Putamen (tissue), 1 donor: Measurements from ENCODE around the gene SPEM2.

Experiments used
- DNase-seq: peaks from one replicate; pipeline ENCODE4 v3.0.0-alpha.2; 2016; ENCODE audit warnings: low spot score

SPEM2 gene

DNA sequence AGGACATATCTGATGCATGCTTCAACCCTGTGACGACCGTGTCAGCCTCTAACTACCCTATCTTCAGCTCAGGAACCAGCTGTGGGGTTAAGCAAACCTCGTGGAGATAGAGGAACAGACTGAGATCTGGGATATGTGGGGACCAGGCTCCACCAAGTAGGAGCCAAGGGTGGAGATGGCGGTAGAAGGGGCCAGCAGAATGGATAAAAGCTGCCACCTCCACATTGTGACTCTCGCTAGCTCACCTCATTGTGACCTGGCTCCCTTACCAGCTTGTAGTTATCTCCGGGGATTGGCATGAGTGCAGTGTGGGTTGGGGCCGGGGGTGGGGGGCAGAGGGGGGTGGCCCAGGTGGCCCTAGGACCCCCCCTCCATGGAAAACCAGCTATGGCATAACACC is at the start of gene SPEM2:
TSS of gene SPEM2 (plus strand) at position 301 of the 400 bp plus-strand sequence. CDS start at position 374, 73 bp downstream.
- no peak for DNase-seq

DNA sequence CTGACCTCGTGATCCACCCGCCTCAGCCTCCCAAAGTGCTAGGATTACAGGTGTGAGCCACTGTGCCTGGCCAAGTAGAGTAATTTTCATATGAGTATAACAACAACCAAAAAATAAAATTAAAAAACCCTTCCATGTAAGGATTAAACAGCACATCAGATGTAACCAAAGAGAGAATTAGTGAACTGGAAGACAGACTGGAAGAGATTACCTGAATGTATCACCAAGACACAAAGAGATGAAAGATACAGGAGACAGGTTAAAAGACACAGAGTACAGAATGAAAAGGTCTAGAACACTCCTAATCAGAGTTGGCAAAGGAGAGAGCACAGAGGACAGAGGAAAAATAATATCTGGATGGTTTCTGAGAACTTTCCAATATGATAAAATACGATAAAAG is 46.3 kb upstream of the SPEM2 start:
- no peak for DNase-seq

DNA sequence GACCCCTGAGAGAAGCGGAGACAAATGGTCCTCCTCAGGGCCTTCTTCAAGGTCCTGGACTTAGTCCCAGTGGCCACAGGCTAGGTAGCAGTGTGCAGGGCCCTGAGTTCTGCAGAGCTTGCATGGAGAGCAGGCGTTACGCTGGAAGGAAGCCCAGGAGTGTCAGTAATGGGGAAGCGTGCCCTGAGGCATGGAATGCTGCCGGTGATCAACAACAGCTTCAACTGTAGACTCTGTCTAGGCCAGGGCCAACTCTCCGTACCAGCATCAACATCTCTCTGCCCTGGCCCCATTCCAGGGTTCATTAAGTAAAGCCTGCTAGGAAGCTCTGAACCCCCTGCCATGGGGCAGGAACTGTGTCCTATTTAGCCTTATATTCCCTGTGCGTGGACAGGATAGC is 45.1 kb upstream of the SPEM2 start:
- DNase-seq = no peak

DNA sequence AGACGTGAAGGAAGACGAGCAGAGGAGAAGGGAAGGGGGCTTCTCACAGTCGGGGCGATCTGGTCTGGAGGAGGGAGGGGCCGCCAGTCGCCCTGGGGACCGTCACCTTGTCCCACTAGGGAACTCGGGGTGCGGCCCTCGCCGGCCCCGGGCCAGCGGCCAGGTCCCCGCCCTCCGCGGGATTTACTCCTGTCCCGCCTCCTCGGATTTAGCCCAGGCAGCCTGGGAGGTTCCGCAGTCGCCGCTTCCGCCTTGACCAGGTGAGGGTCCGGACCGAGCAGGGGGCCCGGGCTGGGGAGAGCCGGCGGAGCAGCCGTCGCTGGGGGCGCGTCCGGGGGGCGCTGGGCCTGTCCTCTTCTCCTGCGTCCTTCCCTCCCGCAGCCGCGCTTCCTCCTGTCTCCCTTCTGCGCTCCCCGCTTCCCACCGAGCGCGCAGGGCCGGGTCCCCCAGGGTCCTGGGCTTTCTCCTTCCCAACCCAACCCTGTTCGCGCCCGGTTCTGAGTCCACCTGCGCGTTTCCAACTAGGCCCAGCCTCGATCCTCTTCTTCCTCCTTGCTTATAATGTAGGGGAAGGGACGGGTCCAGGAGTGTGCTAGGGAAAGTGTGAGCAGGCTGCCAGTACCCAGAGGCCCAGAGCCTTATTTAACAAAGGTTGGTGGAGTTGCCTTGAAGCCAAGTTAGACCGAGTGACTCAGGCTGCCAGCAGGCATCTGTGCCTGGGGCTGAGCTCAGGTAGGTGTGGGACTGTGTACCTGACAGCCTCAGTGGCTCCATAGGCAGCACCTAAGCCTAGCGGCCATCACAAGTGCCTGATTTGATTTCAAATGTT is 44.3 kb upstream of the SPEM2 start, which contains the start of gene TNK1:
TSS of gene TNK1 (plus strand) at position 235 of the 829 bp plus-strand sequence. CDS start 1,838 bp downstream, outside the sequence.
- DNase-seq = no peak

DNA sequence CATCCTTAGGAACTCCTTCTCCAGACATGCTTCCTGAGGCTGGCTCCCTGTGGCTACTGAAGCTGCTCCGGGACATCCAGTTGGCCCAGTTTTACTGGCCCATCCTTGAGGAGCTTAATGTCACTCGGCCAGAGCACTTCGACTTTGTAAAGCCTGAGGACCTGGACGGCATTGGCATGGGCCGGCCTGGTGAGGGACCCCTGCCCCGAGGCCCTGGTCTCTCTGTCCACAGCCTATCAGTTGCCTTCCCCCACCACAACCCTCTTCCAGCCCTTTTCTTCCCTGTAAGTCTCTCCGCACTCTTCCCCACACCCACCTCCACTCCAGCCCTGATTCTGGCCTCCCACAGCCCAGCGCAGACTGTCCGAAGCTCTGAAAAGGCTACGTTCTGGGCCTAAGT is 42.5 kb upstream of the SPEM2 start:
- no peak for DNase-seq

DNA sequence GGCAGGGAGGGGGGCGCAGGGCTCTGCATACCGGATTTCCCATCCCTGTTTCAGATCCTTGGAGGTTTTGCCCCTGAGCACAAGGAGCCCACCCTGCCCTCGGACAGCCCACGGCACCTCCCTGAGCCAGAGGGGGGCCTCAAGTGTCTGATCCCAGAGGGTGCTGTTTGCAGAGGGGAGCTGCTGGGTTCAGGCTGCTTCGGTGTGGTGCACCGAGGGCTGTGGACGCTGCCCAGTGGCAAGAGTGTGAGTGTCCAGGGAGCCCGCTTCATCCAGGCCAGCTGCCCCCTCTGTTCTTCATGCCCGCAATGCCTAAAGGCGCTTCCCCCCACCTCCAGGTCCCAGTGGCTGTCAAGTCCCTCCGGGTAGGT is 42.1 kb upstream of the SPEM2 start:
- no peak for DNase-seq

DNA sequence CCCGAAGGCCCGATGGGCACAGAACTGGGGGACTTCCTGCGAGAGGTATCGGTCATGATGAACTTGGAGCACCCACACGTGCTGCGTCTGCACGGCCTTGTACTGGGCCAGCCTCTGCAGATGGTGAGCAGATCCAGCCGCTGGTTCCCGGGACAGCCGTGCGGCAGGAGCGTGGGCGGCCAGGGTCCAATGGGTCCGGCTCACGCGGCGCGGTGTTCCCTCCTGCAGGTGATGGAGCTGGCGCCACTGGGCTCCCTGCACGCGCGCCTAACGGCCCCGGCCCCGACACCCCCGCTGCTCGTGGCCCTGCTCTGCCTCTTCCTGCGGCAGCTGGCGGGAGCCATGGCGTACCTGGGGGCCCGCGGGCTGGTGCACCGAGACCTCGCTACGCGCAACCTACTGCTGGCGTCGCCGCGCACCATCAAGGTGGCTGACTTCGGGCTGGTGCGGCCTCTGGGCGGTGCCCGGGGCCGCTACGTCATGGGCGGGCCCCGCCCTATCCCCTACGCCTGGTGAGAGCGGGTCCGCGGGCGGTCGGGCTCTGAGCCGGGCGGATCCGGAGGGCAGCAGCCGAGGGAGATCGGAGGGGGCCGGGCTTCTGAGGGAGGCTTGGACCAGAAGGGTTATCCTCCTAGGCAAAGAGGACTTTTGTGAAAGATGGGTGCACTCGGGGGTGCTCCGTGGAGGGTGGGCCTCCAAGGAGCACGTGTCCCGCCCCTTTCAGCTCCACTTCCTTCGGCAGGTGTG is 41.5 kb upstream of the SPEM2 start:
- DNase-seq = peak; percentile 56

DNA sequence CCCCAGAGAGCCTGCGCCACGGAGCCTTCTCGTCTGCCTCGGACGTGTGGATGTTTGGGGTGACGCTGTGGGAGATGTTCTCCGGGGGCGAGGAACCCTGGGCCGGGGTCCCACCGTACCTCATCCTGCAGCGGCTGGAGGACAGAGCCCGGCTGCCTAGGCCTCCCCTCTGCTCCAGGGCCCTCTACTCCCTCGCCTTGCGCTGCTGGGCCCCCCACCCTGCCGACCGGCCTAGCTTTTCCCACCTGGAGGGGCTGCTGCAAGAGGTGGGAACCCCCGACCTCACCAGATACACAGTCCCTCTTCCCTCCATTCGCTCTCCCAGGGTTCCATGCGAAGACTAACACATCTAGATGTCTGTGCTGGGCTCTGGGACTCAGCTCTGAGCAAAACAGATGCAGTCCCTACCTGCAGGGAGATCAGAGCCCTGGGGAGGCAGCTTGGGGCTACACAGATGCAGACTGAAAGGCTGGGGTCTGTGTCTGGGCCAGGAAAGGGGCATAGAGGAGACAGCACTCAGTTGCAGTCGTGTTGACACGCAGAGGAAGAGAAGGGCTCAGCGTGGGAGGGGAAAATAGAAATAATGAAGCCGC is 40.8 kb upstream of the SPEM2 start:
- DNase-seq = no peak

DNA sequence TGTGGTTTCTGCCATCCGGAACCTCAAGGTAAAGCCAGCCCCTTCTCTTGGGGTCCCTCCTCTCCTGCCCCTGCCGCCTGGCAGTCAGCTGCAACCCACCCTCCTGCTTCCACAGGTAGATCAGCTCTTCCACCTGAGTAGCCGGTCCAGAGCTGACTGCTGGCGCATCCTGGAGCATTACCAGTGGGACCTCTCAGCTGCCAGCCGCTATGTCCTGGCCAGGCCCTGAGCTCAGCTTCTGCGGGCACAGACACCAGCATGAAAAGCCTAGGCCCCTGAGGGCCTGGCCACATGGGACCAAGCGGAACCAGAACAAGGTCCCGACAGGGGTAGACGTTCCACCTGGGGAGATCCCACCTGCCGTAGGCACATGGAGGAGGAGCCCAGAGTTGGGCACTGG is 36.6 kb upstream of the SPEM2 start:
- no peak for DNase-seq

DNA sequence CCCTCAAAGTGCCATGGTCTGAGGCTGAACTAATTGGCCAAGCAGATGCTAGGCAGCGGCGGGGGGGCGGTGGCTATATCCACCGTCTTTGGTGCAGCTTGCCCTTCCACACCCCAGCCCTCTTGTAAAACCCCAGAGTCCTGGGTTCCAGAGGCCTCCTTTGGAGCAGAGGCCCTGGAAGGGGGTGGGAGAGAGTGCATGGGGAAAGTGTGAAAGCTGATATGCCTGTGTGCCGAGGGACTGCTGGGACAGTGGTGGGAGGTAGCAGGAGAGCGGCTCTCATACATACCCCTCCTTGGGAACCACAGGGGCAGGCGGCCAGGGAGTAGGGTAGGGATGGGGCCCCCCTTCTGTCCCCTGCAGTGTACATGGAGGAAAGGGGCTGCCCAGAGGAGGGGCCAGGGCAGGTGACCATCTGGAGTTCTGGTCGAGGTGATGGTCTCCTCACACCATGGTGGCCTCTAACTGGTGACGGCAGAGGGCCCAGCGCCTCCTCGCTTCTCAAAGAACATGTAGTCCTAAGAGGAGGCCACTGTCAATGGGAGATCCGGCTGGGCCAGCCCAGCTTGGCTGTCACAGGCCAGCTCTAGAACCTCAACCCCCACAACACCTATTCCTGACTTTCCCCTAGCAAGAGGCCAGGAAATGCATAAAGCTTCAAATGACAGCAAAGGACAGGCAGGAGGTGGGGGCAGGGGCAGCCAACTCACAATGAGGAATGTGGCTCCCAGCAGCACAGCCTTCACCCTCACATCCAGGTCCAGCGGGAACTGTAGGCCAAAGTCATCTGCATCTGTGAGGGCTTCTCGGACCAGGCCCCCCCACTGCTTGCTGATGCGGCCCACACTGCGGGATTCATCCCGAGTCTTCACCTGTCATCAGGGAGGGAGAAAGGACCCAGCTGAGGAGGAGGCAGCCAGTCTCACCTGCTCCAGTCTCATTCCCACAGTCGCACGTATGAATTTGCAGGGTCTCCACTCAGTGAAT is 35.2 kb upstream of the SPEM2 start:
- no peak for DNase-seq

DNA sequence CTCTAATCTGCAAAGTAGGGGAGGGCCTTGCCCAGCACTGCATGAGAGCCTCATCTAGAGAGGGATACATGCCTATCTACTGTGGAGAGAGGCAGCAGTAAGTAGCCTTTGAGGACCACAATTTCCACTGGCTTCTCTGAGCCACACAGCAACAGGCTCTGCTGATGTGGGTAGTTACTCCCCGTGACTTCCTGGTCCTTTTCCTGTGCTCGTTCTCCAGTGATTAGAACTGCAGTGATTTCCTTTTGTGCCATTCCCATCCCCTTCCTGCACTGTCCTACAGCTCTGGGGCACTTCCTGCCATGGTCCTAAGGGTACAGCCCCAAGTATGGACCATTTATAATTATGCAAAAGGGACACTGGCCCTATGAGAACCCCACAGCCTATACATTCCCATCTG is 34.1 kb upstream of the SPEM2 start:
- no peak for DNase-seq

DNA sequence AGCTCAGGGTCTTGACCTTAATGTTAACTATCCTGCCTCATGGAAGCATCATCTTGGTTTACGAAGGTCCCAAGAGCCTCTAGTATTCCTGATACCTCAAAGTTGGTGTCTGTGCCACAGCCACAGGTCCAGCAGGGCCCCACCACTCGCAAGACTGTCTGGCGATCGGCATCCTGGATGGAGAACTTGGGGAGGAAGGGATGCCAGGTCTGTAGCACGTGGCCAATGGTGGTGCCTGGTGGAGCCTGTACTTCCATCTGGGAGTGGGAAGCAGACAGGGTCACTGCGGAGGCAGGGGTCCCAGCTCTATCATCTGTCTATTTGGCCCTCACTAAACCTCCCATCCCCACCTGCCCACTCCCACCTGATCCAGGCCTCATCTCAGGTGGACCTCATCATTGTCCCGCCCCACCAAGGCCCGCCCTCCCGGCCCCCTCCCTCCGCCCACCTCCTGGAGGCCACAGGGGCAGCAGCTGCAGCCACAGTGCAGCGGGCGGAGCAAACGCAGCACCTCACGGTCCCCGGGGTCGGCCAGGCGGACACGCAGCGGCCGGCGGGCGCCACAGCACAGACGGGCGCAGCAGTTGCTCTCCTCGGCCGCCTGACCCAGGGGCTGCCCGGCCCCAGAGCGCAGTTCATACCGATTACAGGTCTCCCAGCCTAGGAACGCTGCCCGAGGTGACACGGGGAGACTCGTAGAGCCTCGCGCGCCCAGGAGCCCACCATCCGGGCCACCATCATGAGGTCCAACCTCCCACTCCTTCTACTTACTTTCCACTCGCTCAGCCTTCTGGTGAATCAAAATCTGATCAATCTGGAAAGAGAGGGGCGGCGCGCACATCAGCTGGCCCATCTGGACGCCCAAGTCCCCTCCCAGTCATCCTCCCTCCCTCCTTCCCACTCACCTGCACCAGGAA is 32.5 kb upstream of the SPEM2 start:
- DNase-seq = no peak

DNA sequence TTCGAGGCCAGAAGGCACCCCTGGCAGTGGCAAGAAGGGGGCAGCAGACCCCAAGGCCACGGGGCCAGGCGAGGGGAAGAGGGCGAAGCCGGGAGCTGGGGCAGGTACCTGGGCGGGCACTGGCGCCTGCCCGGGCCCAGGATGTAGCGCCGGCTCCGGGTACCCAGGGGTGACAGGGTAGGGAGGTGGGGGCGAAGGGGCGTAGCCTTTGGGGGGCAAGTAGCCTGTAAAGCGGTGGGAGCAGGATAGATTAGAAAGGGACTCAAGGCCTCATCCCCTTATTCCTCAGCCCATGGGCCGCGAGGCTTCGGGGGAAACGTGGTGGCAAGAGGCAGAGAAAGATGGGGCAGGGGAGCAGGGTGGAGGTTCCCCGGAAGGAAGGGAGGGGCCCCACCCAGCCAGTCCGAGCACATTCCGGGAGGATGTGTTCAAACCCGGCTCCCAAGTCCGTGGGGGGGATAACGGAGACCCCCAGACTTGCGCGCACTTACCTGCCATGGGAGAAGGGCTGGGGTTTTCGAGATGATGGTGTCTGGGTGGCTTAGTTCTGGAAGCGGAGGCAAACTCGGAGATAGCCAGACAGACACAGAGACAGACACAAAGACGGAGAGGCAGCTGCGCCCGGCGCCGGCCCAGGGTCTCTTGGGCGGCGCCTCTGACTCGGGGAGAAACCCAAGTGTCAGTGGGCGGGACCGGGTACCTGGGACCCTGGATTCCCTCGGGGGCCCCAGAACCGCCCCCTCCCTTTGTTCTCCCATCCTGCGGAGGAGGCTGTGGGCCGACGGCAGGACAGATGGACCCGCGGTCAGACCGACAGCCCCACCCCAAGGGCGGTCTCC is 31.6 kb upstream of the SPEM2 start:
- no peak for DNase-seq

DNA sequence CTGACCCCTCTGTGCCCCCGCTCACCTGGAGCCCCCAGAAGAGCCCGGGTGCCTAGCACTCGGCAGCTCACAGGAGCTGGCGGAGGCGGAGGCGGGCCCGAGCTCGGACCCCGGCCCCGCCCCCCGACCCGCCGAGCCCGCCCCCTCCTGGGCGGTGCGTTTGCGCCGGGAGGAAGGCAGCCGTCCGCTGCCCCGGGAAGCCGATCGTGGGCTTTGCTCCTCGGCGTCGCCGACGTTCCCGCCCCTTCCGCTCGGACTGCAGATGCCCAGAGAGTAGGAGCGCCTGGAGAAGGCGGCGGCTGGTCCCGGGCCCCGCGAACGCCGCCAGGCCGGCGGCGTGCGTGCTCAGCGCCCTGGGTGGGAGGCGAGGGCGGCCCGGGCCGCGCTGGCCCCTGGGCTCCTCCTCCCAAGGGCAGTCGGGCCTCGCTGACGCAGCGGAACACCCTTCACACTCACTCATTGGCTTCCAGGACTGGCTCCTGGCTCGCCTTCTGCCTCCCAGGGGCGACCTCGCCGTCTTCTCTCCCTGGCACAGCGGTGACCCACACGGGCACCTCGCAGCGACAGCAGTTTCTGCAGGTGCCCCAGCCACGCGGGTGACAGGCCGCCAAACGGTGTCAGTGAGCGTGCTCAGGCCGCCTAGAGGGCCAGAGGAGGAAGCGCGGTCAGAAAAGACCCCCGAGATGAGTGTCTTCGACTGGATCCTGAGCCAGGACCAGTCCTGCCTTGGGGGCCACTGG is 30.8 kb upstream of the SPEM2 start, which contains the start of gene PLSCR3:
TSS of gene PLSCR3 (minus strand) at position 74 of the 740 bp plus-strand sequence. CDS start 415 bp downstream, outside the sequence.
- DNase-seq = peak; percentile 79

DNA sequence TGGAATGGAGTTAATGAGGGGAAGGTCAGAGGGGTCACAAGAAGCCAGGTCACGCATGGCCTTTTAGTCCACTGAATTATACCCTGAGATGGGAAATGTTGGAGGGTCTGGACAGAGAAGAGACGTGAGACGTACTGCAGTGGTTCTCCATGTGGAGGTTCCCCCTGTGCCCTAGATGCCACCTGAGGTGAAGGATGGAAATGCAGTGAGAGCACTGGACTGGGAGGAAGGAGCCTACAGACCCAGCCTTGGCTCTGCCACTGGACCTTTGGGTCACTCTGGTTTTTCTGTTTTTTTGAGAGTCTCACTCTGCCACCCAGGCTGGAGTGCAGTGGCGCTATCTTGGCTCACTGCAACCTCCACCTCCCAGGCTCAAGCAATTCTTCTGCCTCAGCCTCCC is 29.3 kb upstream of the SPEM2 start:
- no peak for DNase-seq

DNA sequence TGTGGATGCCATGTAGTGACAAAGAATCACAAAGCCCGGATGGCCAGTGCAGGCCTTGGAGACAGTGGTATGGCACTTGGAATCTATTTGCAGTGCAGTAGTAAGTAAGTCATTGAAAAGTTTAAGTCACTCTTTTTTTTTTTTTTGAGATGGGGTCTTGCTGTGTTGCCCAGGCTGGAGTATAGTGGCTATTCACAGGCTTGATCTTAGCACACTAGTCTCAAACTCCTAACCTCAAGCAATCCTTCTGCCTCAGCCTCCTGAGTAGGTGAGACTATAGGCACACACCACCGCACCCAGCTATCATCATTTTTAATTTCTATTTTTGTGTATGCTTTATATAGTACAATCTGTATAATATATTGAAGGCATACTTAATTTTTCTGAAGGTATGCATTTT is 26.8 kb upstream of the SPEM2 start:
- no peak for DNase-seq

DNA sequence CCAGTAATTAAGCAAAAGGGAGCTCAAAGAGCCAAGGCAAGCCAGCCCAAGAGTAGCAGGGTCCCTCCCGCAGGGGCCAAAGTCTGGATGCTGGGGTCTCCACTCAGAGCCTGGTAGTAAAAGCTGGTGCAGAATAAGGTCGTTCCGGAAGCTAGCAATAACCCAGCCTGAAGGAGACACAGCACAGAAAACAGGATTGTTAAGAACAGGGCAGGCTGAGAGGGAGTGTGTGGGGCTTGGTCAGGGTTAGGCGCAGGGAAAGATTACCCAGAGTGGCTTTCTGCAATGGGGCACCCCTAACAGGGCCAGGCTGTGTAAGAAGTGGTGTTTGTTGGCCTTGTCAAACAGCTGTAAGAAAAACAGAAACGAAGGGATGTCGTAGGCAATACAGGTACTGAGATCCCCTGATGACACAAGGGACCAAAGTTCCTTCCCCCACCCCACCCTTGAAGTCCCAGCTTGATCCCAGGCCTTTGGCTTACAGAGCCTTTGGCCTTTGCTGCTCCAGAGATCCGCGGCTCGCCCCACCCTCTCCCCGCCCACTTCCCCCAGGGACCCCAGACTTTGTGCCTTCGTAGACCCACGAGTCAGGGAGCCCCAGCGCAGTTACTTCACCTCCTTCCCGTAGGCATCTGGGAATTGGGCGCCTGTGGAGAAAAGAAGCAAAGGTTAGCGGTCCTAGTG is 22.2 kb upstream of the SPEM2 start:
- no peak for DNase-seq

DNA sequence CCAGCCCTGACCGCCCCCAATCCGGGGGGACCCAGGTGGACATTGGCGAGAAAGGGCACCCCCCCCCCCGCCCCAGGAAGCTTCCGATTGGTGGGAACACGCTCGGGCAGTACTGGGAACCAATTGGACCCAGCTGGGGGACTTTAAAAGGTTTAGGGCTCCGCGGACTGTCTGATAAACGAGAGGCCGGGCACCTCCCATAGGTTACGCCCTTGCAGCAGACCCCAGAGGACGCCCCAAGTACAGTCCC is 21.8 kb upstream of the SPEM2 start:
- no peak for DNase-seq
